GM15510 (cell line): ENCODE measurements around the gene DNAJC8.

Experiments
- POLR2A ChIP-seq: IDR thresholded peaks from 3 replicates; pipeline ENCODE4 v1.6.1; 2011; ENCODE audit warnings: borderline replicate concordance; ENCODE audit not compliant: insufficient read length; ENCODE audit errors: extremely low read depth

The DNAJC8 gene

GRCh38 chr1:28241638-28242241 is 8.9 kb upstream of the DNAJC8 start:
- no peak for TF ChIP-seq POLR2A

DNA sequence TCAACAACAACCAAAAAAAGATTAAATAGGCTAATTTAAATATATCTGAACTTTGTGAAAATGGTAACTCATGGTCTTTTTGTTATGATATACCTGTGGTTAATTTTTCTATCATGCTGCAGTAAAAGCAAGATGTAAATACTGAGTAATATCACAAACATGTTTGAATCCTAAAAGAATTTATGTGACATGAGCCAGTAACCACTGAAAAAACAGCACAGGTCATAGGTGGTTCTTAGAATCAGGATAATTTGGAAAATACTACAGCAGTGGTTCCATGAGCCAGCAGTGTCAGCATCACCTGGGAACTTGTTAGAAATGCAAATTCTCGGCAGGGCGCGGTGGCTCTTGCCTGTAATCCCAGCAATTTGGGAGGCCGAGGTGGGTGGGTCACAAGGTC is 7.2 kb upstream of the DNAJC8 start:
- TF ChIP-seq POLR2A = no peak

DNA sequence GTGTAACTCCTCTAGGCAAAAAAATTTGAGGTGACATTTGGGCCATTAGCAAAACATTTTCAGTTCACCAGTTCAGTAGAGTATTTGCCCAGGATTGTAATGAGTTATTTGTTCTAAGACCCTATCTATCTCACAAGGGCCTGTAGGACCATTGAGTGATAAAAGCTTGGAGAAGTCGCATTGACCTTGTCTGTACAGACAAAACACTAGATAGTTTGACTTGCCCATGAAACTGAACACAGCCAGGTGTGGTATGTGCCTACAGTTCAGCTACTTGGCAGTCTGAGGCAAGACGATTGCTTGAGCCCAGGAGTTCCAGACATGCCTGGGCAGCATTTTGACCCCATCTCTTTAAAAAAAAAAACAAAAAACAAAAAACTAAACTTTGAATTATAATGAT is 6.2 kb upstream of the DNAJC8 start:
- no peak for TF ChIP-seq POLR2A

- peak; percentile 16 for TF ChIP-seq POLR2A
Measured at GRCh38 chr1:28236656-28237322, 4.0 kb upstream of the DNAJC8 start.

DNA sequence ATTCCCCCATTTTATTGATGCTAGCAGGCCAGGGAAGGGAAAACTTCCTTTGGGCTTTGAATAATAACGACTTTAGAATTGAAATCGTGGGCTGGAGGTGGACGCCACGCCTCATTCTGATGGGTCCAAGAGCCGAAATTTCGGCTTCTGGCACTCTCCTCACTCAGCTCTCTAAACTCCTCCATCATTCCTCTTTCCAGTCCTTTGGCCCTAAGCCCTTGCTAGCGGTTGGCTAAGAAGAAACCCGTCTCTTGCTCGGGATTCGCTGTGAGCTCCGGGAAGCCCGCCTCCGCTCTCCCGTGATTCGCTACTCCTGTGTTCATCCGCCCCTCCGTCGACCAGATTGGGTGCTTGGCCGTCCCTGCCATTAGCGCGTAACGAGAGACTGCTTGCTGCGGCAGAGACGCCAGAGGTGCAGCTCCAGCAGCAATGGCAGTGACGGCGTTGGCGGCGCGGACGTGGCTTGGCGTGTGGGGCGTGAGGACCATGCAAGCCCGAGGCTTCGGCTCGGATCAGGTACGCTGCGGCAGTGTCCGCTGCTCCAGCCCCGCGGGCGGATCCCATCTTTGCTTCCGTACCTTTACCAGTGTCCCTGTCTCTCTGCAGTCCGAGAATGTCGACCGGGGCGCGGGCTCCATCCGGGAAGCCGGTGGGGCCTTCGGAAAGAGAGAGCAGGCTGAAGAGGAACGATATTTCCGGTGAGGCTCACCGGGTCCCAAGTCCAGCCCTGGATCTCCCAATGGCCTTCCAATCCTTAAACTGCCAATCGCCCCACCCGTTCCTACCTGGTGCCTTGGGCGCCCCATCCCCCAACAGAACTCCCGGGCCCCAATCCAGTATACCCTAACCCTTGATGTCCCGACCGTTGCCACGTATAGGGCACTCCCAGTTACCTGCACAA is 3.2 kb upstream of the DNAJC8 start, which contains the start of gene ATP5IF1:
Gene ATP5IF1 (plus strand): TSS at position 370 of the 901 bp plus-strand sequence. CDS start 60 bp downstream, at position 430.
- TF ChIP-seq POLR2A = peak; percentile 98

GRCh38 chr1:28233264-28233606 is 406 bp upstream of the DNAJC8 start:
- TF ChIP-seq POLR2A = no peak

DNA sequence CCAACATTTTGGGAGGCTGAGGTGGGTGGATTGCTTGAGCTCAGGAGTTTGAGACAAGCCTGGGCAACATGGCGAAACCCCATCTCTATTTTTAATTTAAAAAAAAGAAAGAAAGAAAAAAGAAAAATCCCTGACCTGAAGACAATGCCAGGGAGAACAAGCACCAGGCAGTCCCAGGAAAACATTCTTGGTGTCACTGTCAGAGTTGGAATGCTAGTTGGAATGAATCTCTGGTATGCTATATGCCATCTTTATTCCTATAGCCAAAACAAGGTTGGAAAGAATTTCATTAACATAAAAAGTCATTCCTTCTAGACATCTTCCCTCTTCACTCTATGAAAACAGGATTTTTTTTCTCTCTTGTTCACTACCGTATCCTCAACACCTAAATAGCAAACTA is 2.8 kb downstream of the DNAJC8 start:
- no peak for TF ChIP-seq POLR2A

GRCh38 chr1:28229089-28229488 is 3.7 kb downstream of the DNAJC8 start:
- TF ChIP-seq POLR2A = no peak

- no peak for TF ChIP-seq POLR2A
Measured at GRCh38 chr1:28213315-28213714, 19.5 kb downstream of the DNAJC8 start.

- no peak for TF ChIP-seq POLR2A
Measured at GRCh38 chr1:28209700-28210099, 23.1 kb downstream of the DNAJC8 start.

DNA sequence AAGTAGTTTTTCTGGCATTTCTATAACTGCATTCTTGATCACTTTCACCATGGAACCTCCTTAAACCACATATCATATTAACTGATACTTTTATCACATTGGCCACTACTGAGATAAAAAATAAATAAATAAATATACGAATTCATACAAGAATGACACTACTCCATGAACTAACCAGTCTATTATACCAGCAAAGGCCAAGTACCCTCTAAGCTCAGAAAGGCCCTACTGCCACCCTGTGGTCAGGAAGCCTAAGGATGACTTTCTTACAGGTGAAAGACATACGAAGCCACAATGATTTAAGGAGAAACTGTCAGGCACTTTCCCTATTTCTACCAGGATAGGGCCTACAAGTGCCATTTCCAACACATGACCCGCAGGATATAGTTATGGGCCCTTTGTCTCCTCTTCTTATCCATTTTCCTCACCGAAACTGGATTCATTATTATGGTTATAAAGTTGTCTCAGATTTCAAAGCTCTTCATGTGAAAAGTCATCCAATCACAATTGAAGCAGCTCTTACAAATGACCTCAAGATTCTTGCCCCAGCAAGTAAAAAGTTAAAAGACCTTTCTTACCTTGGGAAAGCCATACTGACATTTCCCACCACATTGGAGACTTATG is 23.9 kb downstream of the DNAJC8 start:
- no peak for TF ChIP-seq POLR2A

- TF ChIP-seq POLR2A = no peak
Measured at GRCh38 chr1:28205243-28205642, 27.6 kb downstream of the DNAJC8 start.

DNA sequence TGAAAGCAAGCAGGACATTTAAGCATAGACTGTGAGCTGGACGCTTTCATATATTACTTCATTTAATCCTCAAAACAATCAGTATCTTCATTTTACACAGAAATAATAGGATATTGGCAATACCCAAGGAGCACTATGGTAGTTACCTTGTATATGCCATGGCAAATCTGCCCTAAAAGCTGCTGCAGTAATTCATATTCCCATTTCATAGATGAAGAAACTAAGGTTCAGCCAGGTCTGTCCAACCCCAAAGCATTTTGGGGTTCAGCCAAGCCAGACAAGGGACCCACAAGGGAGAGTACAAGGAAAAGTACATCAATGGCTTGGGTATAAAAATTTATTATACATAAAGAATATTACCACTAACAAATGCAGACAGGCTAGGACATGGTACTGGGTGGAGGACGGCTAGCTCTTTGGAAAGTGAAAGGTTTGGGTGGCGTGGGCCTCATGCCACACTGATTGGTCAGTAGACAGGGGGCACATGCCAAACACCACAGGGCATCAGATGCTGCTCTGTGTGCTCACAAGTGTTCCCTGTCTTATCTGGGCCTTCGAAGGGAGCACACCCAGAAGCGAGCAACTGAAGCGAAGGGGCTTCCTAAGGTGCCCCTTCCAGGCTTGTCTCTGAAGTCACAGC is 32.5 kb downstream of the DNAJC8 start:
- no peak for TF ChIP-seq POLR2A
